CD14-positive monocyte (primary cell): Measurements from ENCODE around the gene EYA4. TPM values are rescaled to one million over a fixed set of nuclear protein-coding genes. Genes with fewer than 3 reads are reported as not detected.

Experiments used
- DNase-seq, 3 donors: peaks; one replicate each; pipeline ENCODE4 v3.0.0-alpha.2; 2011 to 2022
- H2AFZ ChIP-seq: 2 replicates; pipeline ENCODE4 v1.6.0; 2012; ENCODE audit warnings: mild to moderate bottlenecking, low read depth, low read length, inconsistent platforms; ENCODE audit not compliant: insufficient read depth, poor library complexity, severe bottlenecking
- H3K27ac ChIP-seq, 2 donors: 1 replicate in 1 of 2; 2 replicates in 1 of 2; pipeline ENCODE4 v1.5.1; 2012 to 2013; ENCODE audit warnings: low read length in 2 of 2, control low read depth in 1 of 2, inconsistent platforms in 1 of 2, low read depth in 1 of 2, mild to moderate bottlenecking in 1 of 2
- H3K27me3 ChIP-seq, 2 donors: one replicate each; pipeline versions ENCODE4 v1.6.0 to v1.6.1; 2011 to 2013; ENCODE audit warnings: low read length in 2 of 2; ENCODE audit not compliant: control insufficient read depth in 2 of 2, insufficient read depth in 2 of 2
- H3K36me3 ChIP-seq, 2 donors: replicated peaks in 1 of 2; 1 replicate in 1 of 2; 2 replicates in 1 of 2; pipeline versions ENCODE4 v1.5.1 to v1.6.1; 2012 to 2013; ENCODE audit warnings: low read length in 2 of 2, control low read depth in 1 of 2, inconsistent platforms in 1 of 2, mild to moderate bottlenecking in 1 of 2; ENCODE audit not compliant: insufficient read depth in 2 of 2, control insufficient read depth in 1 of 2
- H3K4me1 ChIP-seq, 2 donors: 1 replicate in 1 of 2; 2 replicates in 1 of 2; pipeline versions ENCODE4 v1.5.1 to v1.6.1; 2012 to 2013; ENCODE audit warnings: low read length in 2 of 2, control low read depth in 1 of 2, inconsistent platforms in 1 of 2, mild to moderate bottlenecking in 1 of 2, moderate library complexity in 1 of 2; ENCODE audit not compliant: insufficient read depth in 2 of 2, control insufficient read depth in 1 of 2
- H3K4me2 ChIP-seq: replicated peaks from 2 replicates; pipeline ENCODE3; 2012; ENCODE audit warnings: low read length, moderate library complexity, mild to moderate bottlenecking; ENCODE audit not compliant: poor library complexity, severe bottlenecking; ENCODE audit errors: extremely low read depth
- H3K4me3 ChIP-seq, 3 experiments: fragments of 200-600 bp in 1 of 3; sonication (generic) in 1 of 3; replicated peaks in 1 of 3; 1 replicate in 2 of 3; 2 replicates in 1 of 3; pipeline ENCODE4 v1.5.1; 2011 to 2013; ENCODE audit warnings: low read length in 3 of 3, mild to moderate bottlenecking in 3 of 3, control low read depth in 2 of 3, low read depth in 2 of 3, inconsistent platforms in 1 of 3, moderate library complexity in 1 of 3
- H3K79me2 ChIP-seq: 2 replicates; pipeline ENCODE4 v1.6.0; 2012; ENCODE audit warnings: mild to moderate bottlenecking, control low read depth, inconsistent platforms, low read length, moderate library complexity; ENCODE audit not compliant: insufficient read depth
- H3K9ac ChIP-seq: 2 replicates; pipeline ENCODE4 v1.6.0; 2017; ENCODE audit warnings: low read length, mild to moderate bottlenecking; ENCODE audit not compliant: insufficient read depth, poor library complexity, severe bottlenecking
- H3K9me3 ChIP-seq, 2 donors: replicated peaks in 1 of 2; 1 replicate in 1 of 2; 2 replicates in 1 of 2; pipeline versions ENCODE4 v1.5.1 to v1.6.1; 2012 to 2013; ENCODE audit warnings: low read length in 2 of 2, control low read depth in 1 of 2; ENCODE audit not compliant: control insufficient read depth in 1 of 2, insufficient read depth in 1 of 2
- H4K20me1 ChIP-seq: 2 replicates; pipeline ENCODE4 v1.6.0; 2012; ENCODE audit warnings: mild to moderate bottlenecking, low read length, control low read depth, moderate library complexity; ENCODE audit not compliant: insufficient read depth
- H3K27ac Mint-ChIP-seq, 7 donors: one replicate each; pipeline ENCODE4 v1.8.0; 2020; ENCODE audit warnings: mild to moderate bottlenecking in 7 of 7, mixed read lengths in 7 of 7, moderate library complexity in 6 of 7, inconsistent platforms in 2 of 7
- H3K27me3 Mint-ChIP-seq, 3 donors: one replicate each; pipeline ENCODE4 v1.8.0; 2021 to 2022; ENCODE audit warnings: low read depth in 3 of 3, mild to moderate bottlenecking in 3 of 3, mixed read lengths in 3 of 3, moderate library complexity in 3 of 3, inconsistent platforms in 1 of 3
- H3K36me3 Mint-ChIP-seq, 2 donors: one replicate each; pipeline ENCODE4 v1.8.0; 2020; ENCODE audit warnings: mixed read lengths in 2 of 2, inconsistent platforms in 1 of 2, mild to moderate bottlenecking in 1 of 2
- H3K4me1 Mint-ChIP-seq: one replicate; pipeline ENCODE4 v1.8.0; 2020; ENCODE audit warnings: mild to moderate bottlenecking, mixed read lengths
- H3K4me3 Mint-ChIP-seq, 2 donors: one replicate each; pipeline ENCODE4 v1.8.0; 2020; ENCODE audit warnings: mild to moderate bottlenecking in 2 of 2, mixed read lengths in 2 of 2, moderate library complexity in 1 of 2
- H3K9me3 Mint-ChIP-seq, 7 donors: one replicate each; pipeline ENCODE4 v1.8.0; 2020 to 2022; ENCODE audit warnings: mixed read lengths in 7 of 7, mild to moderate bottlenecking in 6 of 7, moderate library complexity in 6 of 7, inconsistent platforms in 2 of 7
- WGBS: methylation state at CpG from one replicate; pipeline ENCODE4 v1.1.5; 2013; ENCODE audit warnings: missing lambda C conversion rate; ENCODE audit not compliant: insufficient coverage; 5-methylcytosine and 5-hydroxymethylcytosine counted together
- intact Hi-C, 2 donors: fragments of 100-400 bp; cut with micrococcal nuclease; formaldehyde crosslinking; loops; one replicate each; pipeline versions ENCODE4 v1.15.0 to v1.15.1; 2023
- polyA plus RNA-seq, 3 donors: library from polyadenylated mRNA; depleted of rRNA in 1 of 3; unstranded in 2 of 3; stranded (reverse) in 1 of 3; fragments of 300-500 nt in 2 of 3; fragments of >200 nt in 1 of 3; fragmentation: Illumina TruSeq in 2 of 3; gene quantifications; 1 replicate in 2 of 3; 2 replicates in 1 of 3; pipeline ENCODE4 v1.2.3, GENCODE V29; 2012 to 2021
- TF ChIP-seq, protein P1 (sequence below): fragments of 200-600 bp; IDR thresholded peaks from one replicate; pipeline ENCODE4 v1.8.0; 2022; ENCODE audit warnings: antibody characterized with exemption, mild to moderate bottlenecking

EYA4 gene
- polyA plus RNA-seq, 3 donors = not detected

DNA sequence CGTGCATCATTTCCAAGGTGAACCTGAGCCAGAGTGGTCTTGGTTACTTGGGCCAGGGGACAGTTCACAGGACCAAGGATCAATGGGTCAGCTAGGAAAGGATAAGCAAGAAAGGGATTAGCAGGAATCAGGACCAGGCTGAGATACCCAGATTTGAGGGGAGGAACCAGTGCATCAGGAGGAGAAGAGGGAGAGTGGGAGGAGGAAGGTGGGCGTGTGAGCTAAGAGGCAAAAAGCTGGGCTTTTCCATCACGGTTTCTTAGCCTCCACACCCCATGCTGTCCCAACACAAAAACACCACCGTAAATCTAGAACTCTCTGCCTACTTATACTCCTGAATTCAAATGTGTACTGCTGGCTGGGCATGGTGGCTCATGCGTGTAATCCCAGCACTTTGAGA, 27.5 kb downstream of the EYA4 start:
- Mint-ChIP-seq H3K27ac (no peak overlapping the region), H3K27me3 (peaks cover 0 to 4% (median 0%) of the 10 kb centered on the region in 3 donors), H3K4me1 (no peaks in the 10 kb centered on the region), H3K4me3 (no peak overlapping the region), H3K36me3 (no peaks in the 10 kb centered on the region), H3K9me3 (peaks cover 0 to 8% (median 1%) of the 10 kb centered on the region in 7 donors)
- H2AFZ ChIP-seq = no peak overlapping the region
- no peaks in the 10 kb centered on the region for H4K20me1 ChIP-seq
- no peaks in the 10 kb centered on the region for H3K79me2 ChIP-seq
- no peaks in the 10 kb centered on the region for H3K36me3 ChIP-seq
- DNase-seq = no peak
- no peak overlapping the region for H3K4me3 ChIP-seq
- no peak overlapping the region for H3K9ac ChIP-seq
- TF ChIP-seq, protein P1, sequence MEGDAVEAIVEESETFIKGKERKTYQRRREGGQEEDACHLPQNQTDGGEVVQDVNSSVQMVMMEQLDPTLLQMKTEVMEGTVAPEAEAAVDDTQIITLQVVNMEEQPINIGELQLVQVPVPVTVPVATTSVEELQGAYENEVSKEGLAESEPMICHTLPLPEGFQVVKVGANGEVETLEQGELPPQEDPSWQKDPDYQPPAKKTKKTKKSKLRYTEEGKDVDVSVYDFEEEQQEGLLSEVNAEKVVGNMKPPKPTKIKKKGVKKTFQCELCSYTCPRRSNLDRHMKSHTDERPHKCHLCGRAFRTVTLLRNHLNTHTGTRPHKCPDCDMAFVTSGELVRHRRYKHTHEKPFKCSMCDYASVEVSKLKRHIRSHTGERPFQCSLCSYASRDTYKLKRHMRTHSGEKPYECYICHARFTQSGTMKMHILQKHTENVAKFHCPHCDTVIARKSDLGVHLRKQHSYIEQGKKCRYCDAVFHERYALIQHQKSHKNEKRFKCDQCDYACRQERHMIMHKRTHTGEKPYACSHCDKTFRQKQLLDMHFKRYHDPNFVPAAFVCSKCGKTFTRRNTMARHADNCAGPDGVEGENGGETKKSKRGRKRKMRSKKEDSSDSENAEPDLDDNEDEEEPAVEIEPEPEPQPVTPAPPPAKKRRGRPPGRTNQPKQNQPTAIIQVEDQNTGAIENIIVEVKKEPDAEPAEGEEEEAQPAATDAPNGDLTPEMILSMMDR = no peak
- WGBS = 96% methylated on average over 2 of the region's 5 CpGs
- H3K4me1 ChIP-seq = no peaks in the 10 kb centered on the region
- intact Hi-C loops = no loop called here
- no peaks in the 10 kb centered on the region for H3K9me3 ChIP-seq
- H3K27ac ChIP-seq = no peak overlapping the region
- H3K27me3 ChIP-seq = no peaks in the 10 kb centered on the region
- no peak overlapping the region for H3K4me2 ChIP-seq

DNA sequence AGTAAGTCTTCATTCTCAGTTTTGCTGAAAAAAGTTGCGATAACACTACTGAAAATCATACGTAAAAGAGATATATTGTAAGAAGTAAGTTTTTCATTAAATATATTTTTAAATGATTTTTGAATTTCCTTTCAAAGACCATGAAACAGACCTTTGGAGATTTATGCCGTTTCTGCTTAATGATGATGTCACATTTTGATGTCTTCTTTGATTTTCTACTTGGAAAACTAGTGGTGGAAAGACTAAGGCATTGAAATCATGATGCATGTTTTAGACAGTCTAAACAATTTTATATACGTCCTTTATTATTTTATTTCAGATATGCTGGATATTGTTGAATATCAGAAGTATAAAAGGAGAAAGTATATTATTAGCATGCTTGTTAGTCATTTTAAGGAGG, 33.7 kb downstream of the EYA4 start:
- no peaks in the 10 kb centered on the region for H3K9me3 ChIP-seq
- WGBS = no CpG with 5 or more reads among the region's 4 CpGs
- Mint-ChIP-seq H3K27me3 (no peaks in the 10 kb centered on the region), H3K4me1 (no peaks in the 10 kb centered on the region), H3K9me3 (peaks cover 0 to 4% (median 0%) of the 10 kb centered on the region in 7 donors), H3K4me3 (no peak overlapping the region), H3K27ac (no peak overlapping the region), H3K36me3 (no peaks in the 10 kb centered on the region)
- H2AFZ ChIP-seq = no peak overlapping the region
- no peak overlapping the region for H3K27ac ChIP-seq
- H4K20me1 ChIP-seq = no peaks in the 10 kb centered on the region
- H3K79me2 ChIP-seq = no peaks in the 10 kb centered on the region
- H3K27me3 ChIP-seq = no peaks in the 10 kb centered on the region
- intact Hi-C loops = no loop called here
- H3K36me3 ChIP-seq = no peaks in the 10 kb centered on the region
- no peaks in the 10 kb centered on the region for H3K4me1 ChIP-seq
- no peak for DNase-seq
- TF ChIP-seq, protein P1 = no peak
- no peak overlapping the region for H3K4me2 ChIP-seq
- H3K4me3 ChIP-seq = no peak overlapping the region
- no peak overlapping the region for H3K9ac ChIP-seq
